DMS 273 treated with DMSO at 0.1 percent for 48 hours (cell line): ENCODE measurements around the gene FBXO34.
"Not testable (repeated sequence)": the region's sequence is repeated elsewhere in the genome, so short reads cannot be mapped to it uniquely, and the experiment has no call there.

Source experiments
- DNase-seq: peaks from one replicate; lab custom pipeline; 2025; lab: John Stamatoyannopoulos, UW

Gene FBXO34

GRCh38 chr14:55312379-55313030 lies 41.3 kb downstream of the FBXO34 start:
- not testable (repeated sequence) for DNase-seq

GRCh38 chr14:55313480-55313879 lies 42.3 kb downstream of the FBXO34 start:
- no peak for DNase-seq

GRCh38 chr14:55314449-55314848 lies 43.2 kb downstream of the FBXO34 start:
- no peak for DNase-seq

- no peak for DNase-seq
Measured at GRCh38 chr14:55316564-55316963, 45.3 kb downstream of the FBXO34 start.

- no peak for DNase-seq
Measured at GRCh38 chr14:55317542-55318306, 46.5 kb downstream of the FBXO34 start.

- DNase-seq: no peak
Measured at GRCh38 chr14:55318694-55319093, 47.5 kb downstream of the FBXO34 start.

GRCh38 chr14:55323910-55324309 lies 52.7 kb downstream of the FBXO34 start:
- DNase-seq: no peak

- no peak for DNase-seq
Measured at GRCh38 chr14:55324812-55325211, 53.6 kb downstream of the FBXO34 start.

- no peak for DNase-seq
Measured at GRCh38 chr14:55327179-55327578, 56.0 kb downstream of the FBXO34 start.

- DNase-seq: no peak
Measured at GRCh38 chr14:55328317-55328716, 57.1 kb downstream of the FBXO34 start.

- no peak for DNase-seq
Measured at GRCh38 chr14:55329999-55330710, 58.9 kb downstream of the FBXO34 start.

- DNase-seq: no peak
Measured at GRCh38 chr14:55332654-55333570, 61.7 kb downstream of the FBXO34 start.

- no peak for DNase-seq
Measured at GRCh38 chr14:55333711-55334485, 62.7 kb downstream of the FBXO34 start.

GRCh38 chr14:55336162-55336561 lies 64.9 kb downstream of the FBXO34 start:
- no peak for DNase-seq

GRCh38 chr14:55336691-55337090 lies 65.5 kb downstream of the FBXO34 start:
- DNase-seq: no peak

- no peak for DNase-seq
Measured at GRCh38 chr14:55339770-55340169, 68.5 kb downstream of the FBXO34 start.

GRCh38 chr14:55340482-55340881 lies 69.3 kb downstream of the FBXO34 start:
- peak; percentile 68 for DNase-seq

- DNase-seq: no peak
Measured at GRCh38 chr14:55341781-55342180, 70.6 kb downstream of the FBXO34 start.

GRCh38 chr14:55344582-55345163 lies 73.5 kb downstream of the FBXO34 start:
- DNase-seq: not testable (repeated sequence)

- no peak for DNase-seq
Measured at GRCh38 chr14:55347040-55347439, 75.8 kb downstream of the FBXO34 start.

GRCh38 chr14:55347748-55348147 lies 76.5 kb downstream of the FBXO34 start:
- DNase-seq: no peak
